Epithelial cell of esophagus (primary cell): ENCODE data around the gene UGT1A8.

ENCODE experiments used
- DNase-seq: peaks from one replicate; pipeline ENCODE4 v3.0.0; 2010; ENCODE audit warnings: low read depth
- H3K4me3 ChIP-seq: 2 replicates; pipeline ENCODE4 v1.5.1; 2011; ENCODE audit warnings: mild to moderate bottlenecking, low read length, control low read depth
- CTCF ChIP-seq: IDR thresholded peaks from 2 replicates; pipeline ENCODE4 v1.5.1; 2011; ENCODE audit warnings: low read depth, mild to moderate bottlenecking, low read length, control low read depth, inconsistent platforms; ENCODE audit not compliant: insufficient read depth; ENCODE audit errors: missing control alignments

UGT1A8 gene

GRCh38 chr2:233814056-233814835 is 196.8 kb downstream of the UGT1A8 start:
- TF ChIP-seq CTCF = no peak
- H3K4me3 ChIP-seq = no peak overlapping the region
- DNase-seq = peak; percentile 17

GRCh38 chr2:233815861-233816260 is 198.4 kb downstream of the UGT1A8 start:
- TF ChIP-seq CTCF = no peak
- H3K4me3 ChIP-seq = no peak overlapping the region
- no peak for DNase-seq

- no peak for TF ChIP-seq CTCF
- H3K4me3 ChIP-seq = no peak overlapping the region
- DNase-seq = no peak
Measured at GRCh38 chr2:233816334-233816733, 198.9 kb downstream of the UGT1A8 start.

GRCh38 chr2:233816771-233817170 is 199.3 kb downstream of the UGT1A8 start:
- DNase-seq = no peak
- TF ChIP-seq CTCF = no peak
- no peak overlapping the region for H3K4me3 ChIP-seq

GRCh38 chr2:233817361-233817911 is 200.0 kb downstream of the UGT1A8 start:
- no peak overlapping the region for H3K4me3 ChIP-seq
- peak; percentile 4 for DNase-seq
- no peak for TF ChIP-seq CTCF

GRCh38 chr2:233817995-233818638 is 200.7 kb downstream of the UGT1A8 start:
- DNase-seq = no peak
- no peak overlapping the region for H3K4me3 ChIP-seq
- TF ChIP-seq CTCF = no peak
